Right lobe of liver (tissue), 6 donors: ENCODE results near the gene EML6. TPM values are rescaled to one million over a fixed set of nuclear protein-coding genes. Genes with fewer than 3 reads are reported as not detected.
"Not testable (repeated sequence)": the region's sequence is repeated elsewhere in the genome, so short reads cannot be mapped to it uniquely, and the experiment has no call there.

Source experiments
- ATAC-seq, 4 donors: fragments of 200-7000 bp; cut with Tn5 transposase; one replicate each; pipeline ENCODE4 v1.9.1; 2020; ENCODE audit warnings: mild to moderate bottlenecking in 4 of 4, moderate library complexity in 4 of 4
- DNase-seq, 3 donors: peaks; one replicate each; pipeline ENCODE4 v3.0.0-alpha.2; 2020
- H3K27ac ChIP-seq, 3 donors: fragments of 200-600 bp; one replicate each; pipeline ENCODE4 v1.8.0; 2022
- H3K27me3 ChIP-seq, 2 donors: fragments of 200-600 bp; one replicate each; pipeline ENCODE4 v1.8.0; 2022
- H3K36me3 ChIP-seq, 4 donors: fragments of 200-600 bp; sonication (generic) in 1 of 4; one replicate each; pipeline versions ENCODE4 v1.5.1 to v1.8.0; 2017 to 2022; ENCODE audit warnings: control low read depth in 1 of 4
- H3K4me1 ChIP-seq, 4 donors: fragments of 200-600 bp; sonication (generic) in 1 of 4; one replicate each; pipeline versions ENCODE4 v1.5.1 to v1.8.0; 2017 to 2022; ENCODE audit warnings: control low read depth in 1 of 4
- H3K4me3 ChIP-seq, 3 donors: fragments of 200-600 bp; one replicate each; pipeline ENCODE4 v1.8.0; 2022
- H3K9me3 ChIP-seq, 4 donors: fragments of 200-600 bp; sonication (generic) in 1 of 4; one replicate each; pipeline versions ENCODE4 v1.5.1 to v1.8.0; 2017 to 2022; ENCODE audit warnings: control low read depth in 1 of 4
- CTCF ChIP-seq, 4 donors: fragments of 200-600 bp in 3 of 4; fragments of 450-650 bp in 1 of 4; IDR thresholded peaks; one replicate each; pipeline versions ENCODE4 v1.5.1 to v1.8.0; 2016 to 2022; ENCODE audit warnings: antibody characterized with exemption in 4 of 4, mild to moderate bottlenecking in 2 of 4
- POLR2A ChIP-seq: fragments of 450-650 bp; IDR thresholded peaks from one replicate; pipeline ENCODE4 v1.6.1; 2017; ENCODE audit warnings: antibody characterized with exemption, mild to moderate bottlenecking
- WGBS: methylation state at CpG from one replicate; pipeline ENCODE4 v1.1.6; 2018; ENCODE audit warnings: low coverage, low lambda C conversion rate; ENCODE audit not compliant: insufficient coverage; ENCODE audit errors: missing lambda C conversion rate; 5-methylcytosine and 5-hydroxymethylcytosine counted together
- intact Hi-C, 2 donors: fragments of 100-400 bp; cut with DNase I; formaldehyde crosslinking; loops; one replicate each; pipeline versions ENCODE4 v1.11.2 to v1.14.1; 2022
- total RNA-seq, 6 experiments: library from RNA; depleted of rRNA in 2 of 6; stranded (reverse); fragments of >200 nt in 2 of 6; fragmentation: NEBNext Ultra II Directional in 3 of 6; extraction: Animal tissue kit (Norgen Biotek cat#: 25700) in 3 of 6; gene quantifications; one replicate each; pipeline versions ENCODE4 v1.1.0 to v1.2.4, GENCODE V29; 2016 to 2023
- donor health status: DM: no; HTN: yes; CAD: no.
- donor health status: DM: no; HTN: no; CAD: no.
- donor health status: DM: no; HTN: no; CAD: no.
- donor health status: DM: no; HTN: yes; CAD: no.
- donor health status: DM: no; HTN: yes; CAD: no.

The EML6 gene
- total RNA-seq, 6 experiments from 2014 or later, result 0.82 to 2.5 (median 1.5) TPM

- no peaks in the 10 kb centered on the region for H3K36me3 ChIP-seq
- ATAC-seq, result no peak
Observed at GRCh38 chr2:54695378-54695777, 28.1 kb upstream of the EML6 start.

GRCh38 chr2:54697934-54698333, 25.5 kb upstream of the EML6 start:
- no peak overlapping the region for H3K4me3 ChIP-seq
- H3K27me3 ChIP-seq, result no peaks in the 10 kb centered on the region
- TF ChIP-seq CTCF (IDR thresholded peaks at IDR 0.05) (no peak), POLR2A (no peak)
- intact Hi-C loops, result no loop called here
- DNase-seq (no peak), ATAC-seq (no peak)
- 60% methylated on average over 1 of the region's 1 CpG for WGBS
- no peaks in the 10 kb centered on the region for H3K4me1 ChIP-seq
- H3K36me3 ChIP-seq, result no peaks in the 10 kb centered on the region
- no peak overlapping the region for H3K27ac ChIP-seq
- no peaks in the 10 kb centered on the region for H3K9me3 ChIP-seq

More at GRCh38 chr2:54695378-54695777, 28.1 kb upstream of the EML6 start:
- Histone ChIP-seq H3K9me3 (no peaks in the 10 kb centered on the region), H3K4me1 (no peaks in the 10 kb centered on the region), H3K27me3 (no peaks in the 10 kb centered on the region), H3K27ac (no peak overlapping the region), H3K4me3 (no peak overlapping the region)
- intact Hi-C loops, result no loop called here
- 95% methylated on average over 3 of the region's 4 CpGs for WGBS
- TF ChIP-seq POLR2A (no peak), CTCF (IDR thresholded peaks at IDR 0.05) (no peak)
- DNase-seq, result no peak

GRCh38 chr2:54698926-54699325, 24.5 kb upstream of the EML6 start:
- intact Hi-C loops, H3K4me1 ChIP-seq, H3K36me3 ChIP-seq, H3K9me3 ChIP-seq, H3K27me3 ChIP-seq, H3K4me3 ChIP-seq, ATAC-seq, DNase-seq, H3K27ac ChIP-seq: not testable (repeated sequence)
- WGBS, result 98% methylated on average over 8 of the region's 37 CpGs

GRCh38 chr2:54699665-54700064, 23.8 kb upstream of the EML6 start:
- WGBS, result no CpG with 5 or more reads among the region's 2 CpGs
- no peaks in the 10 kb centered on the region for H3K36me3 ChIP-seq
- intact Hi-C loops, result no loop called here
- no peaks in the 10 kb centered on the region for H3K9me3 ChIP-seq
- DNase-seq, result no peak
- H3K4me3 ChIP-seq, result no peak overlapping the region
- no peaks in the 10 kb centered on the region for H3K4me1 ChIP-seq
- H3K27ac ChIP-seq, result no peak overlapping the region
- ATAC-seq, result no peak
- TF ChIP-seq CTCF (IDR thresholded peaks at IDR 0.05), result no peak
- no peak for TF ChIP-seq POLR2A
- H3K27me3 ChIP-seq, result no peaks in the 10 kb centered on the region

DNA sequence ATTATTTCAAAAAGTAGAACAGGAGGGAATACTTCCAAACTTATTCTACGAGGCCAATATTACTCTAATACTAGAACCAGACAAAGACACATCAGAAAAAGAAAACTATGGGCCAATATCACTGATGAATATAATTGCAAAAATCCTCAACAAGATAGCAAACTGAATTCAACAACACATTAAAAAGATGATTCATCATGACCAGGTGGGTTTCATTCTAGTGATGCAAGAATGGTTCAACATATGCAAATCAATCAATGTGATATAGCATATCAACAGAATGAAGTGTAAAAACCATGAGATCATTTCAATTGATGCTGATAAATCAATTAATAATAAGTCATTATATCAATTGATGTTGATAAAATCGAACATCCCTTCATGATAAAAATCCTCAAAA, 22.4 kb upstream of the EML6 start:
- H3K27me3 ChIP-seq, result no peaks in the 10 kb centered on the region
- 94% methylated on average over 2 of the region's 2 CpGs for WGBS
- no peaks in the 10 kb centered on the region for H3K9me3 ChIP-seq
- TF ChIP-seq POLR2A (no peak), CTCF (IDR thresholded peaks at IDR 0.05) (no peak)
- intact Hi-C loops, result no loop called here
- no peaks in the 10 kb centered on the region for H3K4me1 ChIP-seq
- no peaks in the 10 kb centered on the region for H3K36me3 ChIP-seq
- no peak overlapping the region for H3K4me3 ChIP-seq
- H3K27ac ChIP-seq, result no peak overlapping the region
- ATAC-seq (no peak), DNase-seq (no peak)
